ENCODE data around the gene CCDC82. TPM values are rescaled to one million over a fixed set of nuclear protein-coding genes. Genes with fewer than 3 reads are reported as not detected.

CCDC82 gene
- polyA plus RNA-seq, 1 of the 3 experiments (the other 2 are of a cell fraction) = 8.7 TPM

DNA sequence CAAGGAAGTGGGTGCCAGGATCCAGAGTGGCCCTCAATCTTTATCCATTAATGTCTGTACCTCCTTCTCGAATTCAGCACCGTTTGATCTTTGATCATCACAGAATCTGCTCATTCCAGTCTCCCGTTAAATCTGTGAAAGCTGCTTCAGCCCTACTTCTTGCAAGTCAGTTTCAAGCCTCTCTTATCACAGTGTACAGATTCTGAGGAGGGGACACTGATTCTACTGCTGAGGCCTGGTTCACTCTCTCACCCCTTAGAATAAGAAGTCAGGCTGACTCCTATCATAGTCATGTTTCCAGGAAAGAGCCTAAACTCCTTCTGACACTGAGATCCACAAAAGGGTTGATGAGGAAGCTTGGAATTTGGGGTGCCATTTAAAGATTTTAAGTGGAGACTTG lies 85.7 kb downstream of the CCDC82 start:
- peaks cover 13 to 69% of the 10 kb centered on the region in 2 experiments for H3K4me1 ChIP-seq (ENCODE audit: control insufficient read depth in 1 of 2, insufficient read depth in 2 of 2, low read depth in 1 of 2, low read length in 1 of 2)
- TF ChIP-seq ELF1 (IDR thresholded peaks at IDR 0.05) (no peak), MEF2A (IDR thresholded peaks at IDR 0.05; ENCODE audit: borderline replicate concordance, low read depth) (no peak), RXRA (IDR thresholded peaks at IDR 0.05; ENCODE audit: borderline replicate concordance, low read depth) (no peak), FOXJ3 (CRISPR knock-in tag; IDR thresholded peaks at IDR 0.05) (no peak), MXI1 (IDR thresholded peaks at IDR 0.05; ENCODE audit: low read depth, low read length) (no peak), RFX5 (IDR thresholded peaks at IDR 0.05; ENCODE audit: low read length) (no peak), TAF1 (IDR thresholded peaks at IDR 0.05; ENCODE audit: borderline replicate concordance, low read depth, low read length) (no peak), YY1 (IDR thresholded peaks at IDR 0.05; ENCODE audit: low read depth) (no peak), SIN3A (IDR thresholded peaks at IDR 0.05; ENCODE audit: borderline replicate concordance, low read depth, low read length) (no peak), NFIC (IDR thresholded peaks at IDR 0.05; ENCODE audit: borderline replicate concordance) (no peak), EP300 (IDR thresholded peaks at IDR 0.05; ENCODE audit: borderline replicate concordance in 1 of 2, low read depth in 1 of 2, low read length in 1 of 2) (no peak)
- TF ChIP-seq, protein P1, sequence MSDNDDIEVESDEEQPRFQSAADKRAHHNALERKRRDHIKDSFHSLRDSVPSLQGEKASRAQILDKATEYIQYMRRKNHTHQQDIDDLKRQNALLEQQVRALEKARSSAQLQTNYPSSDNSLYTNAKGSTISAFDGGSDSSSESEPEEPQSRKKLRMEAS (IDR thresholded peaks at IDR 0.05; ENCODE audit: low read depth) = no peak
- TF ChIP-seq, protein P2, sequence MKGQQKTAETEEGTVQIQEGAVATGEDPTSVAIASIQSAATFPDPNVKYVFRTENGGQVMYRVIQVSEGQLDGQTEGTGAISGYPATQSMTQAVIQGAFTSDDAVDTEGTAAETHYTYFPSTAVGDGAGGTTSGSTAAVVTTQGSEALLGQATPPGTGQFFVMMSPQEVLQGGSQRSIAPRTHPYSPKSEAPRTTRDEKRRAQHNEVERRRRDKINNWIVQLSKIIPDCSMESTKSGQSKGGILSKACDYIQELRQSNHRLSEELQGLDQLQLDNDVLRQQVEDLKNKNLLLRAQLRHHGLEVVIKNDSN (IDR thresholded peaks at IDR 0.05; ENCODE audit: borderline replicate concordance, low read depth) = no peak
- TF ChIP-seq, protein P3, sequence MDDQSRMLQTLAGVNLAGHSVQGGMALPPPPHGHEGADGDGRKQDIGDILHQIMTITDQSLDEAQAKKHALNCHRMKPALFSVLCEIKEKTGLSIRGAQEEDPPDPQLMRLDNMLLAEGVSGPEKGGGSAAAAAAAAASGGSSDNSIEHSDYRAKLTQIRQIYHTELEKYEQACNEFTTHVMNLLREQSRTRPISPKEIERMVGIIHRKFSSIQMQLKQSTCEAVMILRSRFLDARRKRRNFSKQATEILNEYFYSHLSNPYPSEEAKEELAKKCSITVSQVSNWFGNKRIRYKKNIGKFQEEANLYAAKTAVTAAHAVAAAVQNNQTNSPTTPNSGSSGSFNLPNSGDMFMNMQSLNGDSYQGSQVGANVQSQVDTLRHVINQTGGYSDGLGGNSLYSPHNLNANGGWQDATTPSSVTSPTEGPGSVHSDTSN (IDR thresholded peaks at IDR 0.05) = no peak
- DNase-seq = no peak
- H3K4me3 ChIP-seq (ENCODE audit: low read depth in 2 of 2, low read length in 1 of 2) = no peak overlapping the region
- H3K9ac ChIP-seq = peak overlapping the region; percentile 46; the same call in 1 of the 2 replicates
- peak overlapping the region in 1 of 2 experiments; percentile 100; a peak in 2 of 4 replicates for H3K27ac ChIP-seq (ENCODE audit: low read depth in 2 of 2, low read length in 1 of 2)
- peak overlapping the region; percentile 46 for H3K4me2 ChIP-seq
- H3F3A ChIP-seq (replicated peaks; ENCODE audit: insufficient read depth) = peaks cover 53% of the 10 kb centered on the region
- 83% methylated on average over 3 of the region's 3 CpGs for WGBS (ENCODE audit: low lambda C conversion rate)
- H3K79me2 ChIP-seq (ENCODE audit: insufficient read depth) = peaks cover 84% of the 10 kb centered on the region
- H3K27me3 ChIP-seq (ENCODE audit: insufficient read depth) = no peaks in the 10 kb centered on the region
- no peaks in the 10 kb centered on the region for H4K20me1 ChIP-seq (ENCODE audit: insufficient read depth)
- no peak overlapping the region for H2AFZ ChIP-seq (ENCODE audit: low read depth)
- ChIA-PET POLR2A (no interaction called here), CTCF (no interaction called here)
- no peaks in the 10 kb centered on the region for H3K9me3 ChIP-seq
- no peaks in the 10 kb centered on the region for H3K9me2 ChIP-seq
- peaks cover 0 to 5% of the 10 kb centered on the region in 2 experiments for H3K36me3 ChIP-seq (replicated peaks in 1 of 2; ENCODE audit: control insufficient read depth in 1 of 2, insufficient read depth in 2 of 2, low read length in 1 of 2)

DNA sequence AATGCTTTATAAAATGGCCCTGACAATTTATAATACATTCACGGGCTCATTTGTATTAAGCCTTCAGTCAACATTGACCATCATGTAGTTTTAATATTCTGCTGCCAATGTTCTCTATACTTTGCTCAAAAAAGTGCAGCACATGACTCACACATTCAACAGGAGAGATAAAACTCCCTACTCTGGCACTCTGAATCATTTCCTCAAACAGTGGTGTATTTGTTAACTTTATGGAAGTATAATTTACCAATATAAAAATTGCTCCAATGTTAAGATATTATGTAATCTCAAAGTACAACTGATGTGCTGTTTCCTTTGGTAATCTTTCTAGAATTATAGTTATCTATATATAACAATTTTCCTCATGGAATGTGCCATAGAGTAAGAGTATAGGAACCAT lies 86.6 kb downstream of the CCDC82 start:
- Histone ChIP-seq H3K27me3 (ENCODE audit: insufficient read depth) (no peaks in the 10 kb centered on the region), H3K4me3 (ENCODE audit: low read depth in 2 of 2, low read length in 1 of 2) (no peak overlapping the region), H2AFZ (ENCODE audit: low read depth) (no peak overlapping the region), H3K9me2 (no peaks in the 10 kb centered on the region), H3F3A (replicated peaks; ENCODE audit: insufficient read depth) (peaks cover 44% of the 10 kb centered on the region), H4K20me1 (ENCODE audit: insufficient read depth) (no peaks in the 10 kb centered on the region), H3K9me3 (no peaks in the 10 kb centered on the region), H3K36me3 (replicated peaks in 1 of 2; ENCODE audit: control insufficient read depth in 1 of 2, insufficient read depth in 2 of 2, low read length in 1 of 2) (peaks cover 2 to 8% of the 10 kb centered on the region in 2 experiments), H3K27ac (ENCODE audit: low read depth in 2 of 2, low read length in 1 of 2) (peak overlapping the region; percentile 22 to 100; a peak in 3 of 4 replicates), H3K4me2 (peak overlapping the region; percentile 46), H3K4me1 (ENCODE audit: control insufficient read depth in 1 of 2, insufficient read depth in 2 of 2, low read depth in 1 of 2, low read length in 1 of 2) (peaks cover 9 to 59% of the 10 kb centered on the region in 2 experiments), H3K79me2 (ENCODE audit: insufficient read depth) (peaks cover 78% of the 10 kb centered on the region), H3K9ac (peak overlapping the region; percentile 46; the same call in 1 of the 2 replicates)
- CTCF ChIA-PET = interaction anchor here (1.0 kb wide), 1 partner anchor 10 kb away, joined by 3 read pairs; no protein-coding TSS in a partner anchor
- POLR2A ChIA-PET = no interaction called here
- DNase-seq = no peak
- WGBS (ENCODE audit: low lambda C conversion rate) = 10% methylated on average over 1 of the region's 1 CpG
- TF ChIP-seq, protein P2 (IDR thresholded peaks at IDR 0.05; ENCODE audit: borderline replicate concordance, low read depth) = peak; percentile 44; the same call in 1 of the 2 replicates
- TF ChIP-seq MEF2A (IDR thresholded peaks at IDR 0.05; ENCODE audit: borderline replicate concordance, low read depth) = 0 out of 2 replicates have a peak, but pooled peaks have one; percentile 15
- TF ChIP-seq NFIC (IDR thresholded peaks at IDR 0.05; ENCODE audit: borderline replicate concordance) = peak; percentile 36; the same call in 1 of the 2 replicates
- TF ChIP-seq, protein P3 (IDR thresholded peaks at IDR 0.05) = peak; percentile 56
- peak; percentile 85 for TF ChIP-seq JUND (IDR thresholded peaks at IDR 0.05)
- TF ChIP-seq, protein P4, sequence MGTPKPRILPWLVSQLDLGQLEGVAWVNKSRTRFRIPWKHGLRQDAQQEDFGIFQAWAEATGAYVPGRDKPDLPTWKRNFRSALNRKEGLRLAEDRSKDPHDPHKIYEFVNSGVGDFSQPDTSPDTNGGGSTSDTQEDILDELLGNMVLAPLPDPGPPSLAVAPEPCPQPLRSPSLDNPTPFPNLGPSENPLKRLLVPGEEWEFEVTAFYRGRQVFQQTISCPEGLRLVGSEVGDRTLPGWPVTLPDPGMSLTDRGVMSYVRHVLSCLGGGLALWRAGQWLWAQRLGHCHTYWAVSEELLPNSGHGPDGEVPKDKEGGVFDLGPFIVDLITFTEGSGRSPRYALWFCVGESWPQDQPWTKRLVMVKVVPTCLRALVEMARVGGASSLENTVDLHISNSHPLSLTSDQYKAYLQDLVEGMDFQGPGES (IDR thresholded peaks at IDR 0.05; ENCODE audit: low read depth, low read length) = no peak
- TF ChIP-seq TAF1 (IDR thresholded peaks at IDR 0.05; ENCODE audit: borderline replicate concordance, low read depth, low read length) = no peak
- TF ChIP-seq MXI1 (IDR thresholded peaks at IDR 0.05; ENCODE audit: low read depth, low read length) = no peak
- TF ChIP-seq EP300 (IDR thresholded peaks at IDR 0.05; ENCODE audit: borderline replicate concordance in 1 of 2, low read depth in 1 of 2, low read length in 1 of 2) = peak in 1 of 2 experiments; percentile 36; a peak in 1 of 4 replicates
- peak; percentile 93 for TF ChIP-seq FOSL2 (IDR thresholded peaks at IDR 0.05; ENCODE audit: borderline replicate concordance, low read depth)
- TF ChIP-seq RXRA (IDR thresholded peaks at IDR 0.05; ENCODE audit: borderline replicate concordance, low read depth) = no peak
- peak; percentile 65 for TF ChIP-seq TCF12 (IDR thresholded peaks at IDR 0.05)
